Caco-2 (cell line): ENCODE results near the gene IRF7. TPM values are rescaled to one million over a fixed set of nuclear protein-coding genes. Genes with fewer than 3 reads are reported as not detected.

Source experiments
- BruUV-seq: library from RNA; stranded (reverse); fragments of 400-500 nt; replicated peaks from 2 replicates; lab custom pipeline; 2021; lab: Mats Ljungman, UMichigan
- CTCF ChIA-PET: fragments of 300-600 bp; sonication (Branson Sonifier 250); formaldehyde crosslinking; loops from one replicate; lab custom pipeline; 2022; ENCODE audit warnings: antibody characterized with exemption; lab: Charles Lee
- POLR2A ChIA-PET: fragments of 300-600 bp; sonication (Branson Sonifier 250); formaldehyde crosslinking; loops from one replicate; lab custom pipeline; 2022; ENCODE audit warnings: antibody characterized with exemption; lab: Charles Lee
- DNase-seq, 2 experiments: peaks; one replicate each; pipeline versions ENCODE4 v3.0.0 to v3.0.0-alpha.2; 2020 to 2022
- H3K27me3 ChIP-seq: replicated peaks from 2 replicates; pipeline ENCODE4 v1.6.0; 2011; ENCODE audit warnings: low read length; ENCODE audit not compliant: control insufficient read depth, insufficient read depth
- H3K36me3 ChIP-seq: 2 replicates; pipeline ENCODE4 v1.5.1; 2011; ENCODE audit warnings: low read length; ENCODE audit not compliant: control insufficient read depth, insufficient read depth
- H3K4me1 ChIP-seq: fragments of 250-450 bp; sonication (Bioruptor Pico); 2 replicates; pipeline ENCODE4 v1.5.1; 2020; ENCODE audit warnings: mild to moderate bottlenecking
- H3K4me3 ChIP-seq: 2 replicates; pipeline ENCODE4 v1.5.1; 2011; ENCODE audit warnings: low read depth, mild to moderate bottlenecking, control low read depth, low read length
- H3K9me3 ChIP-seq: fragments of 250-450 bp; sonication (Bioruptor Pico); 2 replicates; pipeline ENCODE4 v1.5.1; 2020; ENCODE audit warnings: mild to moderate bottlenecking, moderate library complexity
- H3K27ac Mint-ChIP-seq: one replicate; pipeline ENCODE4 v1.8.0; 2022; ENCODE audit warnings: mixed read lengths; ENCODE audit not compliant: unreplicated experiment
- H3K27me3 Mint-ChIP-seq: one replicate; pipeline ENCODE4 v1.8.0; 2022; ENCODE audit warnings: mixed read lengths; ENCODE audit not compliant: insufficient read depth, unreplicated experiment
- H3K36me3 Mint-ChIP-seq: one replicate; pipeline ENCODE4 v1.8.0; 2022; ENCODE audit warnings: mild to moderate bottlenecking, mixed read lengths; ENCODE audit not compliant: insufficient read depth, unreplicated experiment
- H3K4me1 Mint-ChIP-seq: one replicate; pipeline ENCODE4 v1.8.0; 2022; ENCODE audit warnings: low read depth, mixed read lengths; ENCODE audit not compliant: unreplicated experiment
- H3K4me3 Mint-ChIP-seq: one replicate; pipeline ENCODE4 v1.8.0; 2022; ENCODE audit warnings: mild to moderate bottlenecking, moderate library complexity, mixed read lengths; ENCODE audit not compliant: unreplicated experiment
- H3K9me3 Mint-ChIP-seq: one replicate; pipeline ENCODE4 v1.8.0; 2022; ENCODE audit warnings: mixed read lengths; ENCODE audit not compliant: unreplicated experiment
- CTCF ChIP-seq, 2 experiments: fragments of 200-600 bp in 1 of 2; IDR thresholded peaks; 1 replicate in 1 of 2; 2 replicates in 1 of 2; pipeline versions ENCODE4 v1.5.1 to v1.8.0; 2011 to 2022; ENCODE audit warnings: antibody characterized with exemption in 1 of 2, control low read depth in 1 of 2, inconsistent platforms in 1 of 2, low read depth in 1 of 2, low read length in 1 of 2, mild to moderate bottlenecking in 1 of 2, moderate library complexity in 1 of 2; ENCODE audit not compliant: insufficient read depth in 1 of 2, severe bottlenecking in 1 of 2, unreplicated experiment in 1 of 2
- intact Hi-C: fragments of 100-400 bp; cut with micrococcal nuclease; formaldehyde crosslinking; loops from one replicate; pipeline ENCODE4 v1.10.0; 2022; ENCODE audit not compliant: unreplicated experiment
- total RNA-seq: library from RNA; stranded (reverse); gene quantifications from 2 replicates; pipeline ENCODE4 v1.2.3, GENCODE V29; 2022

Gene IRF7
- total RNA-seq, 1 experiment from 2014 or later, result 27.2 TPM

DNA sequence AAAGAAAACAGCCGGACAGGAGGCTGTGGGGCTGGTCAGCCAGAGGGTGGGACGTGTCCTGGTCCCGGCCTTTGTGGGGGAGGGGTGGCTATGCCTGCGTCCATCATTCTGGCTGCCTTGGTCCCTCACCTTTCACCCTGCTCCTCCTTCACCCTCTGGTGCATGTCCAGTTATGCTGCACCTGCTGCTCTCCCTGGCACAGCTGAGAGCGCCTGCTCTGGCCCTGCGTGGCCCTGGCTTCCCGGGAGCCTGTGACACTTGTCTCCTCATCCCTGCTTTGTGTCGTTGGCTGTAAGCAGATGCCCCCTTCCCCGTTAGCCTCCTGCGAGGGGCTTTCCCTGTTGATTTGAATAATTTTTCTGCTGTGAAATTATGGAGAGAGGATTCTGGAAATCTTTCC, 22.8 kb downstream of the IRF7 start:
- Mint-ChIP-seq H3K4me1 (peaks cover 11% of the 10 kb centered on the region), H3K9me3 (no peaks in the 10 kb centered on the region), H3K4me3 (no peak overlapping the region), H3K27ac (no peak overlapping the region), H3K27me3 (no peaks in the 10 kb centered on the region), H3K36me3 (peaks cover 96% of the 10 kb centered on the region)
- no TSS peak for BruUV-seq
- ChIA-PET CTCF (no interaction called here), POLR2A (no interaction called here)
- intact Hi-C loops, result no loop called here
- Histone ChIP-seq H3K9me3 (no peaks in the 10 kb centered on the region), H3K36me3 (peaks cover 7% of the 10 kb centered on the region), H3K27me3 (no peaks in the 10 kb centered on the region), H3K4me3 (no peak overlapping the region), H3K4me1 (peaks cover 5% of the 10 kb centered on the region; the same call in 1 of the 2 replicates)
- TF ChIP-seq CTCF (IDR thresholded peaks at IDR 0.05; ENCODE audit: insufficient read depth in 1 of 2, low read depth in 1 of 2, low read length in 1 of 2, severe bottlenecking in 1 of 2, unreplicated experiment in 1 of 2), result no peak
- DNase-seq, result no peak

DNA sequence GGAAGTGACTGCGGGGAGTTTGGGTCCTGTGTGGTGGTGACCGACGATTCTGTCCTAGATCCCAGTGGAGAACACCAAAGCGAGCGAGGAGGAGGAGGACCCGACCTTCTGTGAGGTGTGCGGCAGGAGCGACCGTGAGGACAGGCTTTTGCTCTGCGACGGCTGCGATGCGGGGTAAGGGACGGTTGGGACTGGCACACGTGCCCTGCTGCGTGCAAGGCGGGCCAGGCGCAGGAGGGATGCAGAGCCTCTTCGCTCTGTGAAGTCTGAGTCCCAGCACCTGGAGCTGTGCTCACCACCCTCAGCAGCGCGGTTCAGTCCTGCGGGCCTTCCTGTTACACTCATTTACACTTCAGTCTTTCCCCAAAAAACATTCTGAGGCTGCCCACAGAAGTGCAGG, 23.2 kb downstream of the IRF7 start:
- no peaks in the 10 kb centered on the region for H3K27me3 Mint-ChIP-seq
- POLR2A ChIA-PET, result no interaction called here
- peaks cover 7% of the 10 kb centered on the region for H3K36me3 ChIP-seq
- no peak for TF ChIP-seq CTCF (IDR thresholded peaks at IDR 0.05; ENCODE audit: insufficient read depth in 1 of 2, low read depth in 1 of 2, low read length in 1 of 2, severe bottlenecking in 1 of 2, unreplicated experiment in 1 of 2)
- CTCF ChIA-PET, result no interaction called here
- no peak for DNase-seq
- H3K4me3 Mint-ChIP-seq, result no peak overlapping the region
- H3K27me3 ChIP-seq, result no peaks in the 10 kb centered on the region
- no peaks in the 10 kb centered on the region for H3K9me3 Mint-ChIP-seq
- peaks cover 9% of the 10 kb centered on the region for H3K4me1 ChIP-seq
- peaks cover 15% of the 10 kb centered on the region for H3K4me1 Mint-ChIP-seq
- intact Hi-C loops, result no loop called here
- no peaks in the 10 kb centered on the region for H3K9me3 ChIP-seq
- H3K36me3 Mint-ChIP-seq, result peaks cover 96% of the 10 kb centered on the region
- H3K4me3 ChIP-seq, result no peak overlapping the region
- BruUV-seq, result no TSS peak
- H3K27ac Mint-ChIP-seq, result no peak overlapping the region

- Mint-ChIP-seq H3K9me3 (no peaks in the 10 kb centered on the region), H3K27ac (no peak overlapping the region), H3K4me3 (no peak overlapping the region), H3K36me3 (peaks cover 96% of the 10 kb centered on the region), H3K4me1 (peaks cover 28% of the 10 kb centered on the region), H3K27me3 (no peaks in the 10 kb centered on the region)
- Histone ChIP-seq H3K4me3 (no peak overlapping the region), H3K9me3 (no peaks in the 10 kb centered on the region), H3K36me3 (peaks cover 6% of the 10 kb centered on the region), H3K4me1 (peaks cover 24% of the 10 kb centered on the region), H3K27me3 (no peaks in the 10 kb centered on the region)
- no TSS peak for BruUV-seq
- DNase-seq, result no peak
- TF ChIP-seq CTCF (IDR thresholded peaks at IDR 0.05; ENCODE audit: insufficient read depth in 1 of 2, low read depth in 1 of 2, low read length in 1 of 2, severe bottlenecking in 1 of 2, unreplicated experiment in 1 of 2), result no peak
- intact Hi-C loops, result no loop called here
- ChIA-PET CTCF (interaction anchor here (0.5 kb wide), 1 partner anchor 188 kb away, joined by 3 read pairs; no protein-coding TSS in a partner anchor), POLR2A (interaction anchor here (0.5 kb wide), 1 partner anchor 18 kb away, joined by 3 read pairs; no protein-coding TSS in a partner anchor)
Measured at GRCh38 chr11:590997-591396, 24.8 kb downstream of the IRF7 start.
